ENCODE results near the gene UACA. TPM values are rescaled to one million over a fixed set of nuclear protein-coding genes. Genes with fewer than 3 reads are reported as not detected.

Gene UACA
- total RNA-seq, 1 experiment from 2014 or later: 38.0 TPM

DNA sequence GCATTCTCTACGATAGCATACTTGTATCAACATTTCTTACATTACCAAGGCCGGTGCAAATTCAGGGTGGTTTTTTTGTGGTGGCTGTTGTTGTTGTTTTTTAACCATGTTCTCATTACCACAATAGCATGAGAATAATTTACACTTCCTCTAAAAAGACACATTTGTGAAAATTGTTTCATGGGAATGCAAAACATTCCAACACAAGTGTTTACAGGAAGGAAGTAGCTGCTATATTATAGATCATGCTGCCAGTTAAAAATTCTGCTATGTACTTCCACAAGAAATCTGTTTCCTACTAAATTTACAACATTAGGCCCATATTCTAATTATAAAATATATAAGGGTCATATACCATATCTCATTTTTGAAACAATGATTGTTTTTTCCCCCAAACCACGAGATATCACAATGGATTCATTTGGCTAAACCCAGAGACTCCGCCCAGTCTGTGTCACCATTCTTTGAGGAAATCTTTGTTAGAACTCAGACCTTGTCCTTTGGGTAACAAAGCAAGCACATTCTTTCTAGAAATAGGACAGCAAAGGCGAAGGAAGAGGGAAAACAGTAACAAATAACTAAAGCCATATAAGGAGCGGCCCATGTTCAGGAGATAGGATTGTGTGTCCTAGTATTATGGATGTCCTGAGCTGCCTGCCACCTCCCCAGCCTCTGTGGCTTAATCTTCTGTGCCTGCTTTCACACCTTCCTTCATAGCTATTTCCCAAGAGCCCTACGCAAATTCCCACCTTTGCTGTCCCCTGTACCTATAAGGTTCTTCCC lies 60.1 kb downstream of the UACA start:
- Mint-ChIP-seq H3K27ac (peak overlapping the region; percentile 5 to 56 (median 45); a peak in 4 of 7 replicates), H3K36me3 (ENCODE audit: insufficient read depth in 1 of 3, low read depth in 3 of 3) (0 out of 7 replicates have a peak, but pooled peaks cover 0 to 1% (median 0%) of the 10 kb centered on the region in 3 experiments)
- H3K27ac ChIP-seq (ENCODE audit: insufficient read length, low read depth, low read length): no peak overlapping the region

More for the DNA sequence above, 60.1 kb downstream of the UACA start:
- no peak overlapping the region for H4K91ac ChIP-seq (ENCODE audit: insufficient read length, low read depth, low read length)
- Mint-ChIP-seq H3K27me3 (ENCODE audit: low read depth) (no peaks in the 10 kb centered on the region), H3K4me3 (no peak overlapping the region; a peak in 1 of 5 replicates), H3K4me1 (peaks cover 54% of the 10 kb centered on the region in 2 experiments), H3K9me3 (no peaks in the 10 kb centered on the region)
- H3K56ac ChIP-seq (ENCODE audit: insufficient read length, low read depth, low read length): no peak overlapping the region
- no peak overlapping the region for H3K4me2 ChIP-seq (ENCODE audit: insufficient read depth, insufficient read length, low read length)
- H2BK12ac ChIP-seq (ENCODE audit: insufficient read length, low read depth, low read length): no peak overlapping the region
- no peak for TF ChIP-seq CTCF (conservative IDR thresholded peaks at IDR 0.05)
- no peak overlapping the region for H3T11ph ChIP-seq (ENCODE audit: low read length)
- H3K23me2 ChIP-seq (ENCODE audit: insufficient read length, low read depth, low read length, poor library complexity, severe bottlenecking): no peaks in the 10 kb centered on the region
- H3K14ac ChIP-seq (ENCODE audit: insufficient read depth, low read length): no peak overlapping the region
- H3K9ac ChIP-seq (ENCODE audit: extremely low read depth, insufficient read length, low read length): no peak overlapping the region
- WGBS (ENCODE audit: extremely low coverage, insufficient read length, low lambda C conversion rate): no CpG with 5 or more reads among the region's 7 CpGs
- H3K79me1 ChIP-seq (ENCODE audit: insufficient read depth, low read depth, low read length, poor library complexity, severe bottlenecking): peaks cover 4% of the 10 kb centered on the region
- H4K8ac ChIP-seq (replicated peaks; ENCODE audit: insufficient read length, low read depth, low read length): no peak overlapping the region
- no peak overlapping the region for H2AFZ ChIP-seq (ENCODE audit: low read length)
- no peaks in the 10 kb centered on the region for H3K27me3 ChIP-seq (ENCODE audit: insufficient read depth, low read length)
- H4K20me1 ChIP-seq (ENCODE audit: control insufficient read depth, insufficient read depth, insufficient read length): no peaks in the 10 kb centered on the region
- H4K5ac ChIP-seq (ENCODE audit: insufficient read length, low read depth, low read length): no peak overlapping the region
- peaks cover 2% of the 10 kb centered on the region; the same call in 1 of the 2 replicates for H3K4me1 ChIP-seq (ENCODE audit: insufficient read depth, low read length)
- no peak for DNase-seq
- no peak overlapping the region for H3K18ac ChIP-seq (ENCODE audit: insufficient read length, low read depth, low read length)
- no peaks in the 10 kb centered on the region for H3K9me3 ChIP-seq (ENCODE audit: control insufficient read depth, low read depth, low read length)
- H3K79me2 ChIP-seq (ENCODE audit: insufficient read depth, low read length): no peaks in the 10 kb centered on the region
- no peak overlapping the region for H2BK5ac ChIP-seq (ENCODE audit: insufficient read length, low read length)
- H2BK120ac ChIP-seq (ENCODE audit: low read depth, low read length, poor library complexity, severe bottlenecking): no peak overlapping the region
- no peak overlapping the region for H3K4ac ChIP-seq (ENCODE audit: low read depth, low read length)
- no peak overlapping the region for H2AK5ac ChIP-seq (ENCODE audit: insufficient read length, low read length)
- no peak overlapping the region for H3K23ac ChIP-seq (ENCODE audit: insufficient read length, low read depth, low read length)
- no peak overlapping the region for H2BK20ac ChIP-seq (ENCODE audit: low read depth, low read length, poor library complexity, severe bottlenecking)
- H2BK15ac ChIP-seq (ENCODE audit: low read depth, low read length): no peak overlapping the region

Measured in H9 (cell line).